ENCODE results near the gene KCNAB1. TPM values are rescaled to one million over a fixed set of nuclear protein-coding genes. Genes with fewer than 3 reads are reported as not detected.

Gene KCNAB1
- total RNA-seq, 3 donors from 2014 or later (not counting 1 experiment from before 2014, with no cell fraction given), result not detected

- Mint-ChIP-seq H3K4me1 (no peaks in the 10 kb centered on the region), H3K4me3 (no peak overlapping the region), H3K9me3 (peaks cover 0 to 2% of the 10 kb centered on the region in 2 donors), H3K27me3 (ENCODE audit: low read depth in 2 of 2) (peaks cover 12 to 17% of the 10 kb centered on the region in 2 donors), H3K27ac (no peak overlapping the region), H3K36me3 (no peaks in the 10 kb centered on the region)
- TF ChIP-seq CTCF (IDR thresholded peaks at IDR 0.05), result no peak
- Histone ChIP-seq H3K9me3 (ENCODE audit: control insufficient read depth, insufficient read depth, low read length) (no peaks in the 10 kb centered on the region), H3K4me1 (ENCODE audit: control insufficient read depth, insufficient read depth, low read length) (no peaks in the 10 kb centered on the region), H3K27ac (ENCODE audit: low read length) (no peak overlapping the region), H3K27me3 (ENCODE audit: control insufficient read depth, insufficient read depth, low read length) (no peaks in the 10 kb centered on the region), H3K4me3 (ENCODE audit: low read length) (no peak overlapping the region), H3K36me3 (ENCODE audit: control insufficient read depth, insufficient read depth, low read length) (no peaks in the 10 kb centered on the region)
- ATAC-seq (no peak), DNase-seq (no peak)
- intact Hi-C loops (cut with micrococcal nuclease), result no loop called here
- WGBS (ENCODE audit: insufficient coverage), result 94% methylated on average over 2 of the region's 2 CpGs
Measured at GRCh38 chr3:156233876-156234275, 113.5 kb downstream of the KCNAB1 start.

DNA sequence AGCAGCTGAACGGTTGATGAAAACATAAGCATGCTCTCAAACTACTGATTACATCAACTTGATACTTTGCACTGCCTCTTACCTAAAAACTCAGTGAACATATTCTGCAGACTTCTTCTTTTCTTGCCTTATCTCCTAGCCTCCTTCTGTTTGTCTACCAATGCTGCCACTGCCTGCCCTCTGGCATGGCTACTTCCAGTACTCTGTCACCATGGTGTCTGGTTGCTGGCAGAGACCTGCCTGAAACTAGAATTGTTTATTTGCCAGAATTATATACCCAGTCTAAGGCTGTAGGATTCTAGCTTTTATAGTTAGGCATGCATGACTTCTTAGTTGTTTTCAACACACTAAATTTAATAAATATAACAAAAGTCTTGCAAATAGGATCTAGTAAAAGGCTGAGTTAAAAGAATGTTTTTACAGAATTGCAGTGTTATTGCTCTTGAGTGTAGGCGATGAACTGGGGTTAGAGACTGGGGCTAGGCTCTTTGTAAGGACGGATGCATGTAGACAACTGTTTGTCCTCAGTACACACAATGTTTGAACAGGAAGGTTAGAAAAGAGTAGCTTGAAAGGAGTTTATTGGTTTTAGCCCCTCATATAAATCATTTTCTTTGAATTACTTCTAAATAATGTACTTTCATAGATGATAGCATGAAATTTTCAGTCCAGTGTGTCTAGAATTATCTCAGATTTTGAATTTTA lies 116.3 kb downstream of the KCNAB1 start:
- ATAC-seq (no peak), DNase-seq (no peak)
- no peaks in the 10 kb centered on the region for H3K9me3 ChIP-seq (ENCODE audit: control insufficient read depth, insufficient read depth, low read length)
- 84% methylated on average over 3 of the region's 3 CpGs for WGBS (ENCODE audit: insufficient coverage)
- H3K27ac ChIP-seq (ENCODE audit: low read length), result no peak overlapping the region
- Mint-ChIP-seq H3K9me3 (peaks cover 0 to 2% of the 10 kb centered on the region in 2 donors), H3K27me3 (ENCODE audit: low read depth in 2 of 2) (peaks cover 12 to 14% of the 10 kb centered on the region in 2 donors), H3K4me3 (no peak overlapping the region), H3K36me3 (no peaks in the 10 kb centered on the region), H3K4me1 (no peaks in the 10 kb centered on the region), H3K27ac (no peak overlapping the region)
- intact Hi-C loops (cut with micrococcal nuclease), result no loop called here
- no peaks in the 10 kb centered on the region for H3K36me3 ChIP-seq (ENCODE audit: control insufficient read depth, insufficient read depth, low read length)
- no peaks in the 10 kb centered on the region for H3K27me3 ChIP-seq (ENCODE audit: control insufficient read depth, insufficient read depth, low read length)
- H3K4me3 ChIP-seq (ENCODE audit: low read length), result no peak overlapping the region
- no peaks in the 10 kb centered on the region for H3K4me1 ChIP-seq (ENCODE audit: control insufficient read depth, insufficient read depth, low read length)
- TF ChIP-seq CTCF (IDR thresholded peaks at IDR 0.05), result no peak

DNA sequence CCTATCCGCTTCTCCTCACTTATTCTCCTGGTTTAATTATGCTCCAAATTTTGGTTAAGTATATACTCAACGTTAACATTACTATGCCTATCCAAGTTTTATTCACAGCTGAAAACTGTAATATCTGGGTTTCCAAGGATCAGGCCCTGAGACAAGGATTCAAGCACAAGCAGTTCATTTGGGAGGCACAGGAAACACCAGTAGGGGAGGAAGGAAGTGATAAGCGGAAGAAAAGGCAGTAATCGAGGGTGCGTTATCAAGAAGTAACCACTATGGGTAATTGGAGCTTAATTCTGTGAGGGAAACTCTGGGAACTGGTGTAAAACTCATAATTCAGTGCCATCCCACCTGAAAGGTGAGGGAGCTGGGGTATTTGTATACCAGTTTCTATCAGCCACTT lies 120.3 kb downstream of the KCNAB1 start:
- Histone ChIP-seq H3K36me3 (ENCODE audit: control insufficient read depth, insufficient read depth, low read length) (no peaks in the 10 kb centered on the region), H3K4me3 (ENCODE audit: low read length) (no peak overlapping the region), H3K27me3 (ENCODE audit: control insufficient read depth, insufficient read depth, low read length) (no peaks in the 10 kb centered on the region), H3K27ac (ENCODE audit: low read length) (no peak overlapping the region), H3K4me1 (ENCODE audit: control insufficient read depth, insufficient read depth, low read length) (no peaks in the 10 kb centered on the region), H3K9me3 (ENCODE audit: control insufficient read depth, insufficient read depth, low read length) (no peaks in the 10 kb centered on the region)
- no peaks in the 10 kb centered on the region for H3K4me1 Mint-ChIP-seq
- DNase-seq, result no peak
- H3K27me3 Mint-ChIP-seq (ENCODE audit: low read depth in 2 of 2), result peaks cover 7 to 9% of the 10 kb centered on the region in 2 donors
- no peak for ATAC-seq
- H3K27ac Mint-ChIP-seq, result no peak overlapping the region
- intact Hi-C loops (cut with micrococcal nuclease), result no loop called here
- H3K36me3 Mint-ChIP-seq, result no peaks in the 10 kb centered on the region
- no peaks in the 10 kb centered on the region for H3K9me3 Mint-ChIP-seq
- H3K4me3 Mint-ChIP-seq, result no peak overlapping the region
- 53% methylated on average over 5 of the region's 5 CpGs for WGBS (ENCODE audit: insufficient coverage)
- TF ChIP-seq CTCF (IDR thresholded peaks at IDR 0.05), result no peak

Data from natural killer cell (primary cell).